Tibial artery (tissue), 4 donors: ENCODE measurements around the gene LRGUK.

Source experiments
- DNase-seq, 2 donors: peaks; one replicate each; pipeline ENCODE4 v3.0.0-alpha.2; 2019
- H3K27ac ChIP-seq, 2 donors: fragments of 200-600 bp; sonication (generic) in 1 of 2; 1 replicate in 1 of 2; 2 replicates in 1 of 2; pipeline ENCODE4 v1.5.1; 2018 to 2019; ENCODE audit warnings: mild to moderate bottlenecking in 1 of 2
- H3K27me3 ChIP-seq, 2 donors: fragments of 200-600 bp; sonication (generic) in 1 of 2; one replicate each; pipeline versions ENCODE4 v1.5.1 to v1.6.0; 2016 to 2019
- H3K36me3 ChIP-seq, 3 donors: fragments of 200-600 bp; sonication (generic) in 2 of 3; one replicate each; pipeline ENCODE4 v1.5.1; 2016 to 2019; ENCODE audit warnings: mild to moderate bottlenecking in 2 of 3
- H3K4me1 ChIP-seq, 4 donors: fragments of 200-600 bp; sonication (generic) in 2 of 4; 1 replicate in 3 of 4; 2 replicates in 1 of 4; pipeline ENCODE4 v1.5.1; 2016 to 2019
- H3K4me3 ChIP-seq, 2 donors: fragments of 200-600 bp; sonication (generic) in 1 of 2; 1 replicate in 1 of 2; 2 replicates in 1 of 2; pipeline ENCODE4 v1.5.1; 2018 to 2019; ENCODE audit warnings: mild to moderate bottlenecking in 2 of 2
- H3K9me3 ChIP-seq, 3 donors: fragments of 200-600 bp; sonication (generic) in 1 of 3; one replicate each; pipeline ENCODE4 v1.5.1; 2016 to 2019
- CTCF ChIP-seq, 2 experiments: fragments of 200-600 bp in 1 of 2; fragments of 450-650 bp in 1 of 2; IDR thresholded peaks; one replicate each; pipeline ENCODE4 v1.5.1; 2017 to 2019; ENCODE audit warnings: antibody characterized with exemption in 2 of 2, mild to moderate bottlenecking in 1 of 2, moderate library complexity in 1 of 2
- intact Hi-C: fragments of 100-400 bp; cut with DNase I; formaldehyde crosslinking; loops from one replicate; pipeline ENCODE4 v1.15.0; 2023; ENCODE audit warnings: low total_unique reads

LRGUK gene

GRCh38 chr7:134297489-134297888 lies 170.3 kb downstream of the LRGUK start:
- Histone ChIP-seq H3K36me3 (peaks cover 57 to 77% (median 62%) of the 10 kb centered on the region in 3 donors), H3K27me3 (no peaks in the 10 kb centered on the region), H3K4me3 (no peak overlapping the region), H3K9me3 (no peaks in the 10 kb centered on the region), H3K4me1 (no peaks in the 10 kb centered on the region), H3K27ac (no peak overlapping the region)
- DNase-seq: no peak
- TF ChIP-seq CTCF (IDR thresholded peaks at IDR 0.05): no peak
- intact Hi-C loops: no loop called here

- Histone ChIP-seq H3K27ac (no peak overlapping the region), H3K27me3 (no peaks in the 10 kb centered on the region), H3K9me3 (no peaks in the 10 kb centered on the region), H3K36me3 (peaks cover 59 to 76% (median 71%) of the 10 kb centered on the region in 3 donors), H3K4me3 (no peak overlapping the region), H3K4me1 (no peaks in the 10 kb centered on the region)
- DNase-seq: no peak
- intact Hi-C loops: no loop called here
- no peak for TF ChIP-seq CTCF (IDR thresholded peaks at IDR 0.05)
Observed at GRCh38 chr7:134298902-134299683, 172.0 kb downstream of the LRGUK start.

GRCh38 chr7:134300988-134301387 lies 173.8 kb downstream of the LRGUK start:
- Histone ChIP-seq H3K36me3 (peaks cover 51 to 70% (median 62%) of the 10 kb centered on the region in 3 donors), H3K9me3 (no peaks in the 10 kb centered on the region), H3K4me1 (no peaks in the 10 kb centered on the region), H3K4me3 (no peak overlapping the region), H3K27me3 (no peaks in the 10 kb centered on the region), H3K27ac (no peak overlapping the region)
- DNase-seq: no peak
- no peak for TF ChIP-seq CTCF (IDR thresholded peaks at IDR 0.05)
- intact Hi-C loops: no loop called here

- intact Hi-C loops: no loop called here
Observed at GRCh38 chr7:134301592-134301991, 174.5 kb downstream of the LRGUK start.

GRCh38 chr7:134302120-134302519 lies 175.0 kb downstream of the LRGUK start:
- peaks cover 40 to 65% (median 52%) of the 10 kb centered on the region in 3 donors for H3K36me3 ChIP-seq
- TF ChIP-seq CTCF (IDR thresholded peaks at IDR 0.05): no peak
- H3K4me3 ChIP-seq: no peak overlapping the region
- H3K9me3 ChIP-seq: no peaks in the 10 kb centered on the region
- intact Hi-C loops: no loop called here
- DNase-seq: no peak
- no peak overlapping the region for H3K27ac ChIP-seq
- no peaks in the 10 kb centered on the region for H3K4me1 ChIP-seq
- H3K27me3 ChIP-seq: no peaks in the 10 kb centered on the region

More at GRCh38 chr7:134301592-134301991, 174.5 kb downstream of the LRGUK start:
- no peak overlapping the region for H3K27ac ChIP-seq
- no peak for DNase-seq
- no peak overlapping the region for H3K4me3 ChIP-seq
- H3K4me1 ChIP-seq: no peaks in the 10 kb centered on the region
- H3K36me3 ChIP-seq: peaks cover 45 to 65% (median 57%) of the 10 kb centered on the region in 3 donors
- no peaks in the 10 kb centered on the region for H3K9me3 ChIP-seq
- no peak for TF ChIP-seq CTCF (IDR thresholded peaks at IDR 0.05)
- H3K27me3 ChIP-seq: no peaks in the 10 kb centered on the region
